ENCODE measurements around the gene DGKK. TPM values are rescaled to one million over a fixed set of nuclear protein-coding genes. Genes with fewer than 3 reads are reported as not detected.
"Not testable (repeated sequence)": the region's sequence is repeated elsewhere in the genome, so short reads cannot be mapped to it uniquely, and the experiment has no call there.

Gene DGKK
- total RNA-seq, 1 experiment from 2014 or later, result 1.4 TPM

DNA sequence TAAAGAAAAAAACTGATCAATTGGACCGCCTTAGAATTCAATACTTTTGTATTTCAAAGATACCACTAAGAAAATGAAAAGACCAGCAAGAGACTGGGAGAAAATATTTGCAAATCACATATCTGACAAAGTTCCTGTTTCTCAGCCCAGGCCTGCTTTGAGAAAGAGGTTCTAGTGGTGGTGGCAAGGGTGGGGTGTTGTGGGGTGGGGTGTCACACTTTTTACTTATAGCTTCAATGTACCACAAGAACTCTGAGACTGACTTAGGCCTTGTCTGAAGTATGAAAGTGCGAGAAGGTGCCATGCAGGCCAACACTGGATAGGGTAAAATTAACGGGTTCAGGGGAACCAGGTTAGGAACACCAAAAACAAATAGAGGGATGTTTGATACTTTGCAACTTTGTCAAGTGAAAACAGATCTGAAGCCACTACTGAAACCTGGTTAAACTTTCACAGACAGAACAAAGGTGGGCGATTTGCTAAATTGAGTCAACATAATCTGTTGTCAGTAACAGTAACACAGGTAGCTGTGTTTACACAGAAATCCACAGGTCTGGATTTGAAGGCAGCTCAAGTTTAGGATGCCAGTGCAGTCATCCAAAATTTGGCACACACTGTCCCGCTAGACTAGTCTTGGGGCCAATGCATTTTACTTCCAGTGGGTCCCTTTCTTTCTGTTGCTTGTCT is 88.8 kb downstream of the DGKK start:
- Histone ChIP-seq H3K27me3 (ENCODE audit: control insufficient read depth, insufficient read depth, low read length) (no peaks in the 10 kb centered on the region), H3K4me3 (ENCODE audit: insufficient read depth, low read depth, low read length) (no peak overlapping the region), H3K36me3 (replicated peaks; ENCODE audit: control insufficient read depth, insufficient read depth, low read length) (peaks cover 3% of the 10 kb centered on the region; the same call in 1 of the 2 replicates)
- DNase-seq, result no peak

DNA sequence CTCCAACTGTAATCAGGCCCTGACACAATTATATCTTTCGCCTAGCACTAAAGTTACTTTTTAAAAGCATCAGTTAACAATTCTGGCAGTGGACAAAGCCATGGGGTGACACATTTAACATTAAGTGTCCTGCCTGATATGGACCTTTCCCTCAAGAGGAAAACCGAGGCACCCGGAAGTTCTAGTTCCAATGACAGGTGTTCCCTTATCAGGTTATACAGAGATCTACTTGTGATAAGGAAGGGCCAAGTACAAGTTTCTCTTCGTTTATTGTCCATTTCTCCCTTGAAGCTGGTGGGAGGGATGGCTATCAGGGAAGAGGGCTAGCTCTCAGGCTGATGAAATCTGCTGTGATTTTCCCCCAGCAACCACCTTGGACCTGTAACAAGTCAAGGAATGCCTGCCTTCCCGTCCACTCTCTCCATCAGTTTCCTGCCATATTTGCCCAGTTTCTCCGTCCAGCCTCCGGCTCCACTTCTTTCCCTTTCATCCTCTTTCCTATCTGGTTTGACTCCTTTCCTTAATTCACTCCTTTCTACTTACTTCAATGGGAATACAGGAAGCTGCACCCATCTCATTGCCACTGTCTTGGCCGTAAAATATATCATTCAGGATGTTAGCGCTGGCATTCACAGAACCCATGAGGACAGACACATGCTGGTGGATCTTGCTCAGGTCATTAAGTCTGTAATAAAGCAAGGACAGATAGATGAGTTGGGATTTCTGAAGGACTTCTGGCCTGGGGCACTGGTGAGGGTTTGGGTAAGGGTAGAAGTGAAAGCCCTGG is 95.0 kb downstream of the DGKK start:
- no peaks in the 10 kb centered on the region for H3K27me3 ChIP-seq (ENCODE audit: control insufficient read depth, insufficient read depth, low read length)

DNA sequence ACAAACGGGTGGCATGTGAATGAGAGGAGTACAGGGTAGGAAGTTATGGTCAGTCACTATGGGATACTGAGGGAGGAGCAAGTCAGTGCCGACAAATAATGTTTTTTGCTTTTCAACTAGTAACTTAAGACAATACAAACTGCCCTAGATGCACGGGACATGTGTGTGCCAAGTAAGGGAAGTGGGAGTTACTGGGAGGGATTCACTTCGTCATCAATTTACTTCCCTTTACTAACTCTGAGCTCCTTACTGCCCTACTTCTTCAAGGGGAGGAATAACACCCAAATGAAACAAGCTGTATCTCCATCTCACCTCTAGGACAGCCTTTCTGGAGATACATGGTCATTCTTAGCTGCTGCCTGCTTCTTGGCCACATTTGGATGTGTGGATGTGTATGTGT is 97.7 kb downstream of the DGKK start:
- no peak for DNase-seq
- Histone ChIP-seq H3K36me3 (replicated peaks; ENCODE audit: control insufficient read depth, insufficient read depth, low read length) (0 out of 2 replicates have a peak, but pooled peaks cover 1% of the 10 kb centered on the region), H3K27me3 (ENCODE audit: control insufficient read depth, insufficient read depth, low read length) (no peaks in the 10 kb centered on the region), H3K4me3 (ENCODE audit: insufficient read depth, low read depth, low read length) (no peak overlapping the region)

More for the DNA sequence above, 95.0 kb downstream of the DGKK start:
- DNase-seq, result no peak
- H3K36me3 ChIP-seq (replicated peaks; ENCODE audit: control insufficient read depth, insufficient read depth, low read length), result peaks cover 1% of the 10 kb centered on the region; the same call in 1 of the 2 replicates
- no peak overlapping the region for H3K4me3 ChIP-seq (ENCODE audit: insufficient read depth, low read depth, low read length)

DNA sequence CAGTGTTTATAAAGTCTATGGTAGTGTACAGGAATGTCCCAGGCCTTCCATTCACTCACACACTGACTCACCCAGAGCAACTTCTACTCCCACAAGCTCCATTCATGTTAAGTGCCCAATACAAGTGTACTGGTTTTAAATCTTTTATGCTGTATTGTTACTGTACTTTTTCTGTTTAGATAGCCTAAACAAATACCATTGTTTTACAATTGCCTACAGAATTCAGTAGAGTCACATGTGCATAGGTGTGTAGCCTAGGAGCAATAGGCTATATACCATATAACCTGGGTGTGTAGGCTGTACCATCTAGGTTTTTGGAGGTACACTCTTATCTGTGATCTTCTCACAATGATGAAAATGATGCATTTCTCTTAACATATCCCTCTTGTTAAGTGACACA is 126.7 kb downstream of the DGKK start:
- H3K36me3 ChIP-seq (replicated peaks; ENCODE audit: control insufficient read depth, insufficient read depth, low read length), result no peaks in the 10 kb centered on the region
- H3K27me3 ChIP-seq (ENCODE audit: control insufficient read depth, insufficient read depth, low read length), result no peaks in the 10 kb centered on the region; the same call in 1 of the 2 replicates
- DNase-seq, result no peak
- no peak overlapping the region for H3K4me3 ChIP-seq (ENCODE audit: insufficient read depth, low read depth, low read length)

DNA sequence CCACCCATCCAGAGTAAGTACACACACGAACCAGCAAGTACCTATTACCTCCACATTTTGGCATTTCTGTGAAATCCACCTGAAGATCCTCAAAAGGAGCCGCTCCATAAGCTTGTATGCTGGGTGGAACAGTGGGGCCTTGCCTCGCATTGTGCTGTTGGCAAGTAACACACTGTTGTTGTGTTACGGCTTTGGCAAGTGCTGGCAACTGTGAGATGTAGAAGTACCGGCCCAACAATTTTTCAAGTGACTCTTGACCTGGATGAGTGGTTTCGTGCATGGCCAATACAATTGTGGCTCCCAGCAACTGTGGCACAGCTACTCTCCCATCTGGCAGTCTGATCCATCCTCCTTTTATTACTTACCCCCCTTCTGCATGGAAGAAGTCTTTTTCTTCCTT is 137.3 kb downstream of the DGKK start:
- H3K4me3 ChIP-seq (ENCODE audit: insufficient read depth, low read depth, low read length), result no peak overlapping the region
- H3K27me3 ChIP-seq (ENCODE audit: control insufficient read depth, insufficient read depth, low read length), result no peaks in the 10 kb centered on the region
- no peak for DNase-seq
- H3K36me3 ChIP-seq (replicated peaks; ENCODE audit: control insufficient read depth, insufficient read depth, low read length), result no peaks in the 10 kb centered on the region

DNA sequence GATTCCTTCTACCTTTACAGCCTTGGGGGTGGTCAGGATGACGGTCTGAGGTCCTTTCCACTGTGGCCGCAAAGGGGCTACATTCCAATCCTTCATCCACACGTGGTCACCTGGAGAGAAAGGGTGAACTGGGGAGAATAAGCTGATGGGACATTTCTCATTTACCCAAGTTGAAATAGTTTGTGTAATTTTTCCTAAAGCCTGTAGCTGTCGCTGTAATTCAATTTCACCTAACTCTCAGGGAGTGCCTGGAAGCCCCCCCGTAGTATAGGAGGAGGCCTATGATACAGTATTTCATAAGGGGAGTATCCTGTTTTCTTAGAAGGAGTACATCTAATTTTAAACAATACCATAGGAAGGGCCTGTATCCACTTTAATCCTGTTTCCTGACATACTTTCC is 138.0 kb downstream of the DGKK start:
- DNase-seq, result peak; percentile 9
- H3K27me3 ChIP-seq (ENCODE audit: control insufficient read depth, insufficient read depth, low read length); H3K4me3 ChIP-seq (ENCODE audit: insufficient read depth, low read depth, low read length); H3K36me3 ChIP-seq (replicated peaks; ENCODE audit: control insufficient read depth, insufficient read depth, low read length): not testable (repeated sequence)

DNA sequence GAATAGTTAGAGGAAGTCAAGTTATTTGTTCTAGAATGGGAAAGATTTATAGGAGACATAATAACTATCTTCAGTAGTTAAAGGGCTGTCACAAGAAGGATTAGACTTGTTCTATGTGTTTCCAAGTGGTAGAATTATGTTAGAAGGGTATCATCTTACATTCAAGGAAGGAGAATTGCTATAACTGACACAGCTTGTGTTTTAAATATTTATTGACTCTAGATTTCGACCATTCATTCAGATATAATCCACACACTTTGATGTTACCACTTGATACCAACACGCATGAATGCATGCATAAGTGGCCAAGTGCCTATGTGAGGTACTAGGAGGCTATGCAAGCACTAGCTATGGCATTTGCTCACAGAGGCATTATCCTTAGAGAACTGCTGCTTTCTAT is 143.4 kb downstream of the DGKK start:
- no peak for DNase-seq
- Histone ChIP-seq H3K36me3 (replicated peaks; ENCODE audit: control insufficient read depth, insufficient read depth, low read length) (no peaks in the 10 kb centered on the region), H3K27me3 (ENCODE audit: control insufficient read depth, insufficient read depth, low read length) (no peaks in the 10 kb centered on the region), H3K4me3 (ENCODE audit: insufficient read depth, low read depth, low read length) (no peak overlapping the region)
